ENCODE results near the gene ZNF469. TPM values are rescaled to one million over a fixed set of nuclear protein-coding genes. Genes with fewer than 3 reads are reported as not detected.

The ZNF469 gene
- total RNA-seq, 3 donors from 2014 or later (not counting 1 experiment from before 2014, with no cell fraction given): 4.5 to 5.8 (median 4.9) TPM

- TF ChIP-seq, protein P1, sequence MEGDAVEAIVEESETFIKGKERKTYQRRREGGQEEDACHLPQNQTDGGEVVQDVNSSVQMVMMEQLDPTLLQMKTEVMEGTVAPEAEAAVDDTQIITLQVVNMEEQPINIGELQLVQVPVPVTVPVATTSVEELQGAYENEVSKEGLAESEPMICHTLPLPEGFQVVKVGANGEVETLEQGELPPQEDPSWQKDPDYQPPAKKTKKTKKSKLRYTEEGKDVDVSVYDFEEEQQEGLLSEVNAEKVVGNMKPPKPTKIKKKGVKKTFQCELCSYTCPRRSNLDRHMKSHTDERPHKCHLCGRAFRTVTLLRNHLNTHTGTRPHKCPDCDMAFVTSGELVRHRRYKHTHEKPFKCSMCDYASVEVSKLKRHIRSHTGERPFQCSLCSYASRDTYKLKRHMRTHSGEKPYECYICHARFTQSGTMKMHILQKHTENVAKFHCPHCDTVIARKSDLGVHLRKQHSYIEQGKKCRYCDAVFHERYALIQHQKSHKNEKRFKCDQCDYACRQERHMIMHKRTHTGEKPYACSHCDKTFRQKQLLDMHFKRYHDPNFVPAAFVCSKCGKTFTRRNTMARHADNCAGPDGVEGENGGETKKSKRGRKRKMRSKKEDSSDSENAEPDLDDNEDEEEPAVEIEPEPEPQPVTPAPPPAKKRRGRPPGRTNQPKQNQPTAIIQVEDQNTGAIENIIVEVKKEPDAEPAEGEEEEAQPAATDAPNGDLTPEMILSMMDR (IDR thresholded peaks at IDR 0.05): no peak
- DNase-seq: no peak
- Histone ChIP-seq H3K4me3 (ENCODE audit: low read length) (no peak overlapping the region), H3K27me3 (ENCODE audit: control insufficient read depth, insufficient read depth, low read length) (no peaks in the 10 kb centered on the region), H3K4me1 (ENCODE audit: control insufficient read depth, insufficient read depth, low read length) (peaks cover 5% of the 10 kb centered on the region), H3K36me3 (ENCODE audit: control insufficient read depth, insufficient read depth, low read length) (no peaks in the 10 kb centered on the region), H3K27ac (ENCODE audit: low read length) (no peak overlapping the region), H3K9me3 (ENCODE audit: control insufficient read depth, insufficient read depth, low read length) (no peaks in the 10 kb centered on the region)
- Mint-ChIP-seq H3K4me3 (no peak overlapping the region), H3K36me3 (no peaks in the 10 kb centered on the region), H3K27me3 (ENCODE audit: low read depth in 2 of 2) (peaks cover 0 to 3% of the 10 kb centered on the region in 2 donors), H3K4me1 (no peaks in the 10 kb centered on the region), H3K9me3 (no peaks in the 10 kb centered on the region), H3K27ac (no peak overlapping the region)
- peak in 1 of 3 donors; percentile 17 for ATAC-seq
- intact Hi-C loops (cut with micrococcal nuclease): no loop called here
- 75% methylated on average over 2 of the region's 2 CpGs for WGBS (ENCODE audit: insufficient coverage)
Observed at GRCh38 chr16:88373211-88373610, 9.5 kb upstream of the ZNF469 start.

- 85% methylated on average over 5 of the region's 5 CpGs for WGBS (ENCODE audit: insufficient coverage)
Observed at GRCh38 chr16:88373927-88374492, 8.7 kb upstream of the ZNF469 start.

GRCh38 chr16:88374736-88375135 is 8.0 kb upstream of the ZNF469 start:
- Mint-ChIP-seq H3K36me3 (no peaks in the 10 kb centered on the region), H3K27ac (no peak overlapping the region), H3K9me3 (no peaks in the 10 kb centered on the region), H3K4me1 (no peaks in the 10 kb centered on the region), H3K27me3 (ENCODE audit: low read depth in 2 of 2) (peaks cover 0 to 3% of the 10 kb centered on the region in 2 donors), H3K4me3 (no peak overlapping the region)
- ATAC-seq (no peak), DNase-seq (no peak)
- WGBS (ENCODE audit: insufficient coverage): 96% methylated on average over 22 of the region's 22 CpGs
- peaks cover 5% of the 10 kb centered on the region for H3K4me1 ChIP-seq (ENCODE audit: control insufficient read depth, insufficient read depth, low read length)
- no peaks in the 10 kb centered on the region for H3K9me3 ChIP-seq (ENCODE audit: control insufficient read depth, insufficient read depth, low read length)
- intact Hi-C loops (cut with micrococcal nuclease): no loop called here
- H3K27me3 ChIP-seq (ENCODE audit: control insufficient read depth, insufficient read depth, low read length): no peaks in the 10 kb centered on the region
- TF ChIP-seq, protein P1 (IDR thresholded peaks at IDR 0.05): no peak
- no peaks in the 10 kb centered on the region for H3K36me3 ChIP-seq (ENCODE audit: control insufficient read depth, insufficient read depth, low read length)
- no peak overlapping the region for H3K27ac ChIP-seq (ENCODE audit: low read length)
- H3K4me3 ChIP-seq (ENCODE audit: low read length): no peak overlapping the region

More at GRCh38 chr16:88373927-88374492, 8.7 kb upstream of the ZNF469 start:
- Mint-ChIP-seq H3K9me3 (no peaks in the 10 kb centered on the region), H3K27ac (peak overlapping the region in 1 of 2 donors; percentile 12), H3K4me3 (no peak overlapping the region), H3K36me3 (no peaks in the 10 kb centered on the region), H3K27me3 (ENCODE audit: low read depth in 2 of 2) (peaks cover 0 to 3% of the 10 kb centered on the region in 2 donors), H3K4me1 (no peaks in the 10 kb centered on the region)
- no peak overlapping the region for H3K4me3 ChIP-seq (ENCODE audit: low read length)
- no peak for DNase-seq
- no peaks in the 10 kb centered on the region for H3K9me3 ChIP-seq (ENCODE audit: control insufficient read depth, insufficient read depth, low read length)
- intact Hi-C loops (cut with micrococcal nuclease): no loop called here
- H3K4me1 ChIP-seq (ENCODE audit: control insufficient read depth, insufficient read depth, low read length): peaks cover 5% of the 10 kb centered on the region
- TF ChIP-seq, protein P1 (IDR thresholded peaks at IDR 0.05): no peak
- no peak overlapping the region for H3K27ac ChIP-seq (ENCODE audit: low read length)
- no peaks in the 10 kb centered on the region for H3K27me3 ChIP-seq (ENCODE audit: control insufficient read depth, insufficient read depth, low read length)
- no peaks in the 10 kb centered on the region for H3K36me3 ChIP-seq (ENCODE audit: control insufficient read depth, insufficient read depth, low read length)
- ATAC-seq: no peak

Data from natural killer cell (primary cell).